GM19035 (cell line): Measurements from ENCODE around the gene GCLC.
"Not testable (repeated sequence)": the region's sequence is repeated elsewhere in the genome, so short reads cannot be mapped to it uniquely, and the experiment has no call there.

Experiments used
- ATAC-seq: cut with Tn5 transposase; IDR thresholded peaks from one replicate; pipeline ENCODE4 v1.9.1; 2021; ENCODE audit not compliant: unreplicated experiment

GCLC gene

DNA sequence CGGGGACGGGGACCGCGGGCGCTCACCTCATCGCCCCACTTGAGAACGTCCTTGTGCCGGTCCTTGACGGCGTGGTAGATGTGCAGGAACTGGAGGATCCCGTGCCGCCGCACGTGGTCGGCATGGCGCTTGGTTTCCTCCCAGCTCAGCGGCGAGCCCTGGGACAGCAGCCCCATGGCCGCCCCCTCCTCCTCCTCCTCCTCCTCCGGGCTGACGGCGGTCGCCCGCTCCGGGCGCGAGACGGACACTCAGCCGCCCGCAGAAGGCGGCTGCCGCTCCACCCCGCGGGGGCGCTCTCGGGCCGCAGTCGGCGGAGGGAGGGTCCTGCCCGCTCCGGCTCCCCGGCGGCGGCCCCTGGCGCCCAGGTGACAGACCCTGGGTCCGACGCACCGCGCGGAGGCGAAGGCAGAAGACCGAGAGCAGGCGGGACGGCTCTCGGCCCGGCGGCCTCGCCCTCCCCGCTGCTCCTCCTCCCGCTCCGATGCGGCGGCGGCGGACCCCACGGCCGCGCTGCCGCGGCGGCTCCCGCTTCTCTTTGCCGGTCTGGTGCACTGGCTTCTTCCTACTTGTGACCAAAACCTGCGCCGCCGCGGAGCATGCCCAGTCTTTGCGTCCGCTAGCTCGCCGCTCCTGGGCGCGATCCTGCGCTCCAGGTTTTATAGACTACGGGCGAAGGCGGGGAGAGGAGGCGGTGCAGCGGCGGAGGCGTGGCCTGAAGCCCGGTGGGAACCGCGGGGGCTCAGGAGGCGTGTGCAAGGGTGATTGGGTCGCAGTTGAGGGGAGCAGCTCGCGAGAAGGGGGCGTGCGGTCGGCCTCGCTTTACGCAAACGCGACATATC lies at the start of gene GCLC:
Gene GCLC (minus strand): TSS at position 632 of the 839 bp plus-strand sequence. CDS start 456 bp downstream, at position 176.
- ATAC-seq, result peak; percentile 66

DNA sequence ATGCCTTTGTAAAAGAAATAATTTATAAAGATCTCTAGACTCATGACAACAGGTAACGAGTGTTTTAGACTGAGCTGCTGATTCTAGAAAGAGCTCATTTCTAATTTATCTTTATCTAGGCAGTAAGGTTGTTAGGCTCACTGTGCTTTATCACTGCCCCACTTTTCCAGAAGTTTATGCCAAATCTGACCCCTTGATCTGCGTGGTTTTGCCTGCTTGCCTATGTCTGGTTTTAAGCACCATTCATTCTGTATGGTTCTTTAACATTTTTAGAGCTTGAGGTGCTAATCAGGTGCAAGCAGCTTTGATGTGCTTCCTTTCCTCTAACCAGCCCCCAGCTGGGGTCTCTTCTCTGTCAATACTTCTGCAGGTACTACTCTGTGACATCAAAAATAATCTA lies 49.7 kb upstream of the GCLC start:
- no peak for ATAC-seq

DNA sequence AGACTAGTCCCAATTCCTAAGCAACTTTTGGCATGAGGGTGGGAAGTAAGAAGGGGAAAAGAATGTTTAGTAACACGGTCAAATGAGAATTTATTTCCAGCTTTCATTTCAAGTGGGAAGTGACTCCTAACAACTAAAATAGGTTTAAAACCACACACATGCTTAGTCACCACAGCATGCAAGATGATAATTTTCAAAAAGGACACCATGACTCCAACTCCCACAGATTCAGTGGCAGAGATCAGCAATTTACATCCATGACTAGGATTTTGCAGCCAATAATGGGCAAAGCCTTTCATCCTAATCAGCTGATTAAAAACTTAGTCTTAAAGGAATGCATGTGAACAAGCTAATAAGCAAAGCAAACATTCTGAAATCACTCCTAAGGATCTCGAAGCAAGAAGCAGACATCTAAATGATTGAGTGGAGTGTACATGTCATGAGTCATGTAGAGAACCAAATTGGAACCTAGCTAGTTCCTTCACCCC lies 48.1 kb upstream of the GCLC start:
- no peak for ATAC-seq

DNA sequence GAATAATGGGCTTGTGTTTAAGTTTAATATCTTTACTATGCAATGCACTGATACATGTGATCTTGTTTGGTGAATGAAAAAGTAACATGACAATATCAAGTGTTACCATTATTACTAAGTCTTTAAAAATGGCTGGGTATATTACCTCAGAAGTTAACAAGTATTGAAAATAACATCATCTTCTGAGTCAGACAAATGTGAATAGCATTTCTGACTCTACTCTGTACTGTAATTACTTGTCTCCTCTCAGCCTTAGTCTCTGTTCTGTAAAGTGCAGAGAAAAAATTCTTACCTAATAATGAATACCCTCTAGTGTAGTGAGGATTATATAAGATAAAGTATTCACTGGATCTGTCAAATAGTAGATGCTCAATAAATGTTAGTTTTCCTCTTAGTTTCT lies 47.0 kb upstream of the GCLC start:
- no peak for ATAC-seq

DNA sequence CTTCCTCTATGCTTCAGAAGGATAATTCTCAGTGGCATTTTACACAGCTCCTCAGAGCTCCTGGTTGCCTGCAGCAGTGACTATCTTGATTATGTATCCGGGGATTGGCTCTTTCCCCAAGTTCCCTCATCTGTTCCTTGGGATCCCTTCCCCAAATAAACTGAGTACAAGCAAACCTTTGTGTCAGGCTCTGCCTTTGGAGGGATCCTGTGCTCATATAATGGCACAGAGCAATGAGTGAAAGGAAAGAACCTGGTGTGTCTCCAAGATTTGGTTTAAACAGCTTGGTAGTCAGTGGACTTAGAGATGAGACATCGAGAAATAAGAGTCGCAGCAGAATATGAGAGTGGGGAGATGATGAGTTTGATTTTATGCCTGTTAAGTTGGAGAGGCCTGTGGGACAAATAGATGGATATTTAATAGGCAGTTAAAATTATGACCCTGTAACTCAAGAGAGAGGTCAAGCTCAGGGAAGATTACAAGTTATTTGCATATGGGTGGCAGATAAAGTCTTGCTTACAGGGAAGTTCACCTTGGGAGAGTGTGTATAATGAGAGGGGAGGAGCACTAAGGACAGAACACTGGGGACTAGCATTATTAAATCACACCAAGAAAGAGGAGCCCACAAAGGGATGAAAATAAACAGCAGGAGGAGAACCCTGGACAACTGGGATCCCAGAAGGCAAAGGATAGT lies 44.1 kb upstream of the GCLC start:
- ATAC-seq, result no peak

DNA sequence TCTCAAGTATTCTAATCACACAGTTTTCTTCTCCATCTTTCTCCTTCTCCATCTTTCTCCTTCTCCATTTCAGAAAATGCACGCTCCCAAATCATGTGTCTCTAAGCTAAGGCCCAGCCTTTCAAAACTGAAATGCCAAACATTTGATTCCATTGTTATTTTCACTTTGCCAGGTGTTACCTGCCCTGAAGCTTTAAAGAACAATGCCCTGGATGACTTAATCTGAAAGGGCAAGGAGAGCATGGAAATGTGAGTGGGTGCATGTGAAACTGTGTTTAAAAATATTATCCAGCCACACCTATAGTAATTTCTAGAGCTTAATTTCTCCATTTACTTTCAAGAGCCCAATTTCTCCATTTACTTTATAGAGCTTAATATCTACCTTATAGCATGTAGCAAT lies 42.4 kb upstream of the GCLC start:
- no peak for ATAC-seq

DNA sequence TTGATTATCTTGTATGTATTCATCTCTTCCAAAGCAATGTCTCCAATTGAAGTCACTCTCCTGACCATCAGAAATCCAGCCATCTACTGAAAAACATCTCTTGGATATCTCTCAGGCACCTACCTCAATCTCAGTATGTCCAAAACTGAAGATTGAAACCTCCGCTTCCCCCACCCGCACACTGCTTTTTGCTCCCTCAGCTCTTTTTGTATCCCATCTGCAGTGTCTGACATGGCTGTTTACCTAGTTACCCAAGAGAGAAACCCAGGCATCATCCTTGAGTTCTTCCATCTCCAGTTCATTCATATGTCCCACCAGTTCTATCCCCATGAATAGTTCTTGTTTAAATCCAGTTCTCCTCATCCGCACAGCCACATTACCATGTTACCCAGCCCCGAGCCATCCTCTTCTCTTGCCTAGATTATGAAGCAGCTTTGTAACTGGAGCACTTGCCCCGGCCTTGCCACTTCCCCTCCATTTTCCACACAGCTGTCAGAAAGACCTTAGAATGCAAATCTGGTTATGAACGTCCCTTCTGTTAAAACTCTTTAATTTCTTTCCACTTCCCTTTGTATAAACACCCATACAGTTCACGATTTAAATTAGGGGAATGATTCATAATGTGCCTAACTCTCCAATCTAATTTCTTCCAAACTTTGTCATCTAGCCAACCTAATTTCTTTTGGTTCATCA lies 40.5 kb upstream of the GCLC start:
- ATAC-seq, result no peak

DNA sequence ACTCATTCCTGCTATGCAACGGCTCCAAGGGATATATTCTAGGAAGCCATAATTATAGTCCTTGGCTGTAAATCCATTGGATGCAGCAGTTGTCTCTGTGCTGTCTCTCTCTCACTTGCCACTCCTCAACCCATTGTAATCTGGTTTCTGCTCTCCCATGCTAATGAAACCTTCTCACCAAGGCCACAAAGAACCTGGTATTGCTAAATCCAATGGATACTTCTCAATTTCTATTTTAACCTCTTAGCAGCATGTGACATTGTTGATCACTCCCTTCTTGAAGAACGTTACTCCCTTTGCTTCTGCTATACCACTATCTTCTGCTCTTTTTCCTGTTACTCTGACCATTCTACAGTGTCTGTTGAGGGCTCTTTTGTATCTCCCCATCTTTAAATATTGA lies 39.8 kb upstream of the GCLC start:
- ATAC-seq, result no peak

DNA sequence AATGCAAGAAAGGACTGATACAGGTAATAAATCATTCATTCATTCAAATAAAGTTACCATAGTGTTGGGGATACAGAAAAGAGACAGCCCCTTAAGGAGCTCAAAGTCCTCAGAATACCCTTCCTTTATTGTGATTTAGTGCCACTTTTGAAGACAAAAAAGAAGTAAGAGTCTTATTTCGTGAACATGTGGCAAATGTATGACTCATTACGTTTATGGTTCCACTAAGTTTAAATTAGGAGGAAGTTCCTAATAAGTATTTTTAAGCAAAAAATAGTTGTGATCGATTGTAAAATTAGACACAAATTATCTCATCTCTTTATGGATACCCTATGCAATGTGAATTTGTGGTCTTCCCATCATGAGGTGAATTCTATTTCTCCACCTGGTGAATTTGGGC lies 38.5 kb upstream of the GCLC start:
- no peak for ATAC-seq

DNA sequence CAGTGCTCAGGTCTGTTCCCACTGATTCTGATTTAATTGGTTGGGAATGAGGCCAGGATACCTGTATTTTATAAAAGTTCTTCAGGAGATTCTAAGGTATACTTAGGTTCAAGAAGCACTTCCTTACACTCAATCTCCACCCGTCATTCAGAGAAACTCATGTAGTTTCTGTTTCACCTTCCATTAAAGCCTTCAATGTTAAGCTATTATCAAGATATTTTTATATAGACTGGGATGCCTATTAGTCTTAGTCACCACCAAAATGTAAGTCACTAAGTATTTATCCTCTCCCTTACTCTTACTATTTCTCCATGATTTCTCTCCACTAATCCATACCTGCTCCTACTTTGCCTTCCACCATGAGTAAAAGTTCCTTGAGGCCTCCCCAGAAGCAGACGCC lies 38.1 kb upstream of the GCLC start:
- no peak for ATAC-seq

DNA sequence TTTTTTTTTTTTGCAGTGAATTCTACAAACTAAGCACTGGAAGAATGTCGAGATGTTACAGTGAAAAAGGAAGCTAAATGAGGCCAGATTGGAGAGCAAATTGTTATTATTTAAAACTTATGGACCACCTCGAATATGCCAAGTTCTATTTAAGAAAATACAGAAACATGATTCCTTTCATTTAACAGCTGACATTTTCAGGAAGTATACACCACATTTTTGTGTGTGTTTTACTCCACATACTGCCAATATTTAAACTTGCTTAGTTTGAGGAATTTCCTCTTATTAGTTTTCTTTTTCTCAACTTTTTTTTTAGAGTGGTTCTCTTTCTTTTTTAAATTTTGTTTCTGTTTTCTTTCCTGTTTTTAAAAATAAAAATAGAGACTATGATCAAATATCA lies 37.0 kb upstream of the GCLC start:
- no peak for ATAC-seq

DNA sequence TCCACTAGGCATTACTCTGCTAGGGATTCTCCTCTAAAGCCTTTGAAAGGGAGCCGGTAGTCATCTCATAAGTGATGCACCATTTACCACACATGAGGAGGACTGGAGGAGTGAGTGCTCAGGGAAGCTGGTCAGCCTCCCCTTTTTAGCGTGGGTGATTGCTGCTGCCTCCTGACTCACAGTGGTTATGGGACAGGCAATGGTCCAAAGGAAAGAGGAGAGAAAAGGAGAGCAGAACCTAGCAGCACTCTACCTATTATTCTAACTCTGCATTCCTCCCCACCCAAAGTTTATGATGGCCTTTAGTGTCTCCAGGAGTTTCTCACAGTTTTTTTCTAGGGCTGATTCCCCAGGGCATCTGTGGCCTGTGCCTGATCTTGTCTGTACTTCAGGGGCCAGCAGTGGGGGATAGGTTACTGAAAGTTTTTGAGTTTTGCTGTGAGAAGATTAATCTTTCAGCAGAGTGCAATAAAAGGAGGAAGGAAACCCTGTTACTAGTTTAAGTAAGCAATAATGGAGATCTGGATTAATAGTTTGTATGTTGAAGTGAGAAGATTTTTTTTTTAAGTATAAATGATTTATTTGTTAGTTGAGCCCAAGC lies 36.4 kb upstream of the GCLC start:
- no peak for ATAC-seq

DNA sequence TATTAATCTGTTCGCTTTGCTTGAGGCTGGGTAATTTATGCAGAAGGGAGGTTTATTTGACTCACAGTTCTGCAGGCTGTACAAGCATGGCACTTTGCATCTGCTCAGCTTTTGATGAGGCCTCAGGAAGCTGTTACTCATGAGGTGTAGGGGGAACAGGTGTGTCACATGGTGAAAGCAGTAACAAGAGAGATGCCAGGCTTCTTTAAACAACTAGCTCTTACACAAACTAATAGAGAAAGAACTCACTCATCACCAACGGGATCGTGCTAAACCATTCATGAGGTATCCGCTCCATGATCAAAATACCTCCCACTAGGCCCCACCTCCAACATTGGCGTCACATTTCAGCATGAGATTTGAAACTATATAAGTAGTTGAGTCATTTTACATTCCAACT lies 34.4 kb upstream of the GCLC start:
- no peak for ATAC-seq

DNA sequence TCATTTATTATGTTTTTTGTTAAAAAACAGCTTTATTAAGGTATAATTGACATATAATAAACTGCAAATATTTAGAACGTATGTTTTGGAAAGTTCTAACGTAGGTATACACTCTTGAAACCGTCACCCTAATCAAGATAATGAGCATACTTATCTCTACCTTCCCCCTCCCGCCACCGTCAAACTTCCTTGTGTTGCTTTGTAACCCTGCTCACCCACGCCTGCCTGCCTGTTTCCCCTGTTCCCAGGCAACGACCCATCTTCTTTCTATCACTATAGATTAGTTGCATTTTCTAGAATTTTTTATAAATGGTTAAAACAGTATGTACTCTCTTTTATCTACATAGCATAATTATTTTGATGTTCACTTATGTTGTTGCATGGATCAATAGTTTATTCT lies 33.5 kb upstream of the GCLC start:
- ATAC-seq, result no peak

DNA sequence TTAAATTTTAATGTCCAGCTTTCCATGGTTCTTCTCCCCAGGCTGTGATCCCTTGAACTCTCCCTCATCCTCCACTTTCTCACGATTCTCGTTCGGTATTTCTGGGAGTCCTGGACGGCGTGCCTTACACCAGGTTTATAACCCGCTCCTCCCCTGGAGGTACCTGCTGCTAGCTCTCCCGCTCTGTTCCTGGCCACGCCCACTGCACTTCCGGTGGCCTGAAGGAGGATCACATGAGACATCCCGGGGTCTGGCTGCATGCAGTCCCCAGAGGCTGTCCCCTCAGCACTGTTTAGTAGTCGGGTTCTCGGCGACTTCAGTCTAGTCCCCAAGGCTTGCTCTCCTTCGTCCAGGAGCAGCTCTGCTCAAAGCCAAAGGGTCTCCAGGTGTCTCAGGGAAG lies 28.4 kb upstream of the GCLC start:
- no peak for ATAC-seq

DNA sequence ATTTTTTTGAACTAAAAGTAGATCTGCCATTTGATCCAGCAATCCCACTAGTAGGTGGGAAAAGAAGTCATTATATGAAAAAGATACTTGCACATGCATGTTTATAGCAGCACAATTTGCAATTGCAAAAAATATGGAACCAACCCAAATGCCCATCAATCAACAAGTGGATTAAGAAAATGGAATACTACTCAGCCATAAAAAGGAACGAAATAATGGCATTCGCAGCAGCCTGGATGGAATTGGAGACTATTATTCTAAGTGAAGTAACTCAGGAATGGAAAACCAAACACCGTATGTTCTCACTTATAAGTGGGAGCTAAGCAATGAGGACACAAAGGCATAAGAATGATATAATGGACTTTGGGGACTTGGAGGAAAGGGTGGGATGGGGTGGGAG lies 27.5 kb upstream of the GCLC start:
- ATAC-seq, result not testable (repeated sequence)

DNA sequence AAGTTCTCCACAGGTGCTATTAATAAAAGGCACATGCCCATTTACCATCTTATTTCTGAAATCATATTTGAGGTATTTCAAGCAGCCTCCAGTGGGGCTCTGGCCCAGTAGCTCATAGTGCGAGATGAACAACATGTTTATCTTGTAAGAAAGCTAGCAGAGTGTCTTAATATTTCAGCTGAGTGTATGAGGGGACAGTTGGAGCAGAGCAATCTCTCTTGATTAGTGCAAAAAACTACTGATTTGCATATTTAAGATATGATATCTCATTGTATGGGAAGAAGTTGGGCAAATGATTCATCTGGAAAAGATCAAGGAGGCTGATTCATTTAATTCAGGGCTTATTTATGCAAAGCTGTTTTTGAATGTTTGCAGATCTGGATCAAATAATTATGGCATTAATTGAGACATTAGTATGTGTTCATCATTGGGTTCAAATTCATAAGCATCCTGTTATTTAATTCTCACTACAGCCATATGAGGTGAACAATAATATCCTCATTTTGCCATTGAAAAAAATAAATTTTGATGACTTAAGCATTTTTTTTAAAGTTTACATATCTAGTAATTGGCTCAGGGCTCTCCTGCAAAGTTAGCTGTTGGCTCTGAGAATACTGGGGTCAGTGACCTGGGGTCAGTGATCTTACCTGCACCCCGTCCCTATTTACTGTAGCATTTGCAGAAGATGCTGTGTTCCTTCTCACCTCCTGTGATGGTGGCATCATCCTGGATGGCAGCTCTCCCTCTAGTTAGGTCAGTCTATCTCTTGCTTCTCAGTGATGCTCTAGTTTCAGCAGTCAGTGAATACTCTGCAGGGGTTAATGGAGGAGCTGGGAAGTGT lies 24.1 kb upstream of the GCLC start:
- ATAC-seq, result no peak

DNA sequence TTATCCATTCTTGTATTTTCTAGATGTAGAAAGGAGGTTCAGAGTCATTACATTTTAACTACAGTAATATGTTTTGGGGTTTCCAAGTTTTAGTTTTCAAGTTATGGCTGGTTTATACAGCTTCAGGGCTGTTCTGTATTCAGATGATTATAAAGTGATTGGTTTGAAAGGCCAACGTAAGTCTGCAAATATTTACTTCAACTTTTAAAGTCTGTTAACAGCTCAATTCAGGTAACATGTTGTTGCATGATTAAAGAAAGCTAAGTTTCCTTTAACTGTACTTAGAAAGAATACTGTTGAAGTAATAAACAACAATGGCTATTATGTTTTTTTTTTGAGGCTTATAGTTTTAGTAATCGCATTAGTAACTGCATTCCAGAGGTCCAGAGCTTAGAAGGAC lies 22.8 kb upstream of the GCLC start:
- no peak for ATAC-seq

DNA sequence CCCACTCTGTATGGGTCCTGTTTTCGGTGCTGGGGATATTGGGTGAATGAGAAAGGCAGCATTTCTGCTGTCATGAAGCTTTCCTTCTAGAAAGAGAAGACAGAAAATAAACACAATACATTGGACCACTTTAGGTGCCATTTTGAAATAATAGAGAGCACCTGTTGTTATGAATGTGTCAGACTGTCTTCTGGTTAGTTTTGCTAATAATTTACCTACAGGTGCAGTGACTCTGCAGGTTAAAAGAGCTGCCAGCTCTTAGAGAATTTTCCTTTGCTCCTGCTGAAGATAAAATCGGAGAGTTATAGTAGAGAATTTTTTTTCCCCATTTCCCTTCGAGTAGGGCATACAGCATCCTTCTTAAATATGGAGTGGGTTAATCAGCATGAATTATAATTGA lies 21.9 kb upstream of the GCLC start:
- no peak for ATAC-seq

DNA sequence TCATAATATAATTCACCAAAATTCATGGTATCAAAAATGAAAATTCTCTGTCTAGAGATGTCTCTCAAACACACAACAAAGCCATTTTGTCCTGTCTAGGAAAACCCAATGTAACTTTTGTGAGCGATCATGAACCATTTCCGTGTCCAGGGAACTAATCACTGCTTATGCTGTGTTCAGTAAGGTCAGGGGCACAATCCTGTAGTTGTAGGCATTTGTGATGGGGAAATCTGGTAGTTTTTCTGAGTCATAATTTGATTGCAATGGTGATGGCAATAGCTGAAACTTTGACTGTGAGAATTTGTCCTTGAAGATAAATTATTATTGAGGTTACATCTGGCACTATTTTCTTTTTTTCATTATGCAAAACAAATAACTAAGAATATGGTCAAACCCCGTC lies 21.0 kb upstream of the GCLC start:
- ATAC-seq, result no peak
